Renal pelvis (tissue), 4 donors: ENCODE results near the gene CEMIP. TPM values are rescaled to one million over a fixed set of nuclear protein-coding genes. Genes with fewer than 3 reads are reported as not detected.

Experiments
- DNase-seq: peaks from one replicate; pipeline ENCODE4 v3.0.0-alpha.2; 2013
- polyA plus RNA-seq, 3 donors: library from polyadenylated mRNA; unstranded; fragments of 120-200 nt; gene quantifications; one replicate each; pipeline ENCODE4 v1.2.1, GENCODE V29; 2013; ENCODE audit not compliant: insufficient read length in 3 of 3

The CEMIP gene
- polyA plus RNA-seq, 3 donors = 3.2 to 7.0 (median 6.1) TPM

DNA sequence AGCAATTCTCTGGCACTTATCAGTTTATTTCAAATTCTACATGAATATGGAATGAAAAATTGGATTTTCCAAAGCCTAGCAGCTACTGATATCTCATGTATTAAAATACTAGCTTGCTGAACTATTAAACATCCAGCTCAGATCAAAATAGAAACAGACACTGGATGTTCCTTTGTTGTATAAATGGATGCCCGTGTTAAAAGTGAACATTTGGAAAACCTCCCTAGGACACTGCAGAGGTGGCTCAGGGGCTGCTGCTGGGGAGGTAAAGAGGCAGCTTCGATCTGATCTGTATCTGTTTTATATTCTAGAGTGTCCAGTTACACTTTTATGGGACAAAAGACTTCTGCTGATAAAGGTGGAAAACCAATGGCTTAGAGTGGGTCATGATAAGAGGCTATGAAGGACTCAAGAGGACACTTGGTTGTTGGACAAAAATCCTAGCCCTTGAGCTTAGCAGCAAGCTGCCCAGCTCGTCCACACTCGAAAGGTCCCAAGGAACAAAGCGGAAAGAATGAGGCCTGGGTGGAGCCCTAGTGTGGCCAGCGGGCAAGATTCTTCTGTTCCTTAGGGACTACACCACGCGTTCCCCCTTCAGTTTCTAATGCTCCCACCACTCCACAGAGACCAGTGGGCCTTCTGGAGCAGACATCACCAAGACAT is 200.5 kb downstream of the CEMIP start:
- DNase-seq = no peak

DNA sequence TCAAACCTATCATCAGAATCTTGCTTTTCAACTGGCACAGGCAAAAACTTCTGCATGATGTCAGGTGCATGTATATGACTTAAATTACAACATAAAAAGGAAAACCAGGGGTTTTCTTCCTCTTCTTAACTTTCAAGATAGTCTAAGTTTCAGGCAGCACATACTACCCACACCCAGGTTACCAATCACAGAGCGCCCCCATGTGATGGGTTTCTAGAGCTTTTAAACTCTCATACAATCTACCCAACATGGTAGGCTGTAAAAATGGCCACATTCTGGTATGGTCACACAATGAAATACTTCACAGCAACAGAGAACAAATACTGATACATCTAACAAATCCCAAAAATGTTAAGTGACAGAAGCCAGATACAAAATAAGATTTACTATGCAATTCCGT is 203.0 kb downstream of the CEMIP start:
- no peak for DNase-seq

DNA sequence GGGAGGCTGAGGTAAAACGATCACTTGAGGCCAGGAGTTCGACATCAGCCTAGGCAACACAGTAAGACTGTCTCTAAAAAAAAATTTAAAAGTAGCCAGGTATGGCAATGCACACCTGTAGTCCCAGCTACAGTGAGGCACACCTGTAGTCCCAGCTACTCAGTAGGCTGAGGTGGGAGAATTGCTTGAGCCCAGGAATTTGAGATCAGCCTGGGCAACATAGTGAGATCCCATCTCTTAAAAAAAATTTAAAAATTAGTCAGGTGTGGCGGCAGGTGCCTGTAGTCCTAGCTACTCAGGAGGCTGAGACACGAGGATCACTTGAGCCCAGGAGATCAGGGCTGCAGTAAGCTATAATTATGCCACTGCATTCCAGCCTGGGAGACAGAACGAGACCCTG is 203.7 kb downstream of the CEMIP start:
- DNase-seq = no peak

DNA sequence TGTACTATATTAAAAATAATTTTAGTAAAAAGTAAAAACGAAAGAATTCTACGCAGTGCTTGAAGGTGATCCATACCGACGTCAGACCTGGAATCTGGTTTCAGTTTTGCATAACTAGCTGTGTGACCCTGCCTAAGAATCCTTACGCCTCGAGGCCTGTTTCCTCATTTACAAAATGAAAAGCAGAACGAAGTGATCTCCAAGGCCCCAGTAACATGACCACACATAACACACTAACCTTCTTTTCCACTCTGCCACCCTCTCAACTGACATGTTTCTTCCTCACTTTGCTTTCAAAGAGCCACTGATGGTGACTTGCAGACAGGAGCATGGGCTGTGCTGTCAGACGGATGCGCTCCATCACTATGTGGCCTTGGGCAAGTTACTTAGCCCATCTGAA is 205.7 kb downstream of the CEMIP start:
- no peak for DNase-seq

DNA sequence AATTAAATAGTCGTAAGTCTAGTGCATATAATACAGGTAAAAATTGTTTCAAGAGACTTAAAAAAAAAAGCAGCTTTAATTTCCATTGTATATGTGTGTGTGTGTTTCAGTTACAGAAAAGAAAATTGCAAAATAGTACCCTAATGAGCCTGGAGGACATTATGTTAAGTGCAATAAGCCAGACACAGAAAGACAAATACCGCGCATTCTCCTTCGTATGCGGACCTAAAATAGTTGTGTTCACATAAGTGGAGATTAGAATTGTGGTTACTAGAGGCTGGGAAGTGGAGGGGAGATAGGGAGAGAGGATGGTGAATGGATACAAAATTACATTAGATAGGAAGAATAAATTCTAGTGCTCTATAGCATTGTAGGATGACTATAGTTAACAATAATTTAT is 206.8 kb downstream of the CEMIP start:
- DNase-seq = no peak

DNA sequence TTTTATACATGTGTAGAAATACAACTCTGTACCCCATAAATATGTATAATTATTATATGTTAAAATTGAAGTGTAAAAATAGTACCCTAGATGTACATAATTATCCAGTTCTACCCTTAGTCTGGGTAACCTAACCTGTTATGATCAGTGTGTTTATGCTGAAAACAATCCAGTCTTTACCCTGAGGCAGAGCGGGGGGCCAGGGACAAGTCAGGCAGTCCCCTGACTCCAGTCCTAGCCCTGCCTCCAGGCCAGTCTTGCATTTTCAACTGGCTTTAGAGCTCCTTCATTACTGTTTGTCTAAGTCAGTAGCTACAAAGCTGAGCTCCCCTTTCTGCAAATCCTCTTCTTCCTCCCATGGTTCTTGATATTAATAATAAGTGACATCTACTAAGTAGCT is 207.3 kb downstream of the CEMIP start:
- no peak for DNase-seq

DNA sequence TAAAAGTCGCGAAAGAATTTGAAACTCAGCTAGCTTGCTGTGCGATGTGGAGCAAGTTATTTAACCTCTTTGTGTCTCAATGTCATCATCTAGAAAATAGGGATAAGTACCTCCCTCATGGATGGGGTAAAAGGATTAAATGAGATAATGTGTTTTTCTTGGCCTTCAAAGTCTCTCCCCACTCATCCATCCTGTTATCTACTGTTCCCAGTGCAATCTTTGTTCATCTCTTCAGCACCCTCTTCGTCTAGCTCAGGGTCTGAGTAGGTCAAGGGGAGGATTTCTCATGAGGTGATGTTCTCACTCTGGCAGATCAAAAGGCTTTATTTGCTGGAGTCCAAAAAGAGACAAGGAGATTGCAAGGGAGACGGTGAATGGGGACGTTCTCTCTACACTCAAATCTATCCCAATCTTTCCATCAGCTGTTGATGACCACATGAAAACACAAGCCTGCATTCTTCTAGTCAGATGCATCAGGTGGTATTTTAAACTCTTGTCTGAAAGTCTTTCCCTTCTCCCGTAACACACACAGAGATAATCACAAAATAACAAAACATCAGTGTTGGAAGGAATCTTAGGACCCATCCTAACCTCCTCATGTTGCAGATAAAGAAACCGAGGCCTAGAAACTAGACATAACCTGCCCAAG is 209.1 kb downstream of the CEMIP start:
- DNase-seq = no peak

DNA sequence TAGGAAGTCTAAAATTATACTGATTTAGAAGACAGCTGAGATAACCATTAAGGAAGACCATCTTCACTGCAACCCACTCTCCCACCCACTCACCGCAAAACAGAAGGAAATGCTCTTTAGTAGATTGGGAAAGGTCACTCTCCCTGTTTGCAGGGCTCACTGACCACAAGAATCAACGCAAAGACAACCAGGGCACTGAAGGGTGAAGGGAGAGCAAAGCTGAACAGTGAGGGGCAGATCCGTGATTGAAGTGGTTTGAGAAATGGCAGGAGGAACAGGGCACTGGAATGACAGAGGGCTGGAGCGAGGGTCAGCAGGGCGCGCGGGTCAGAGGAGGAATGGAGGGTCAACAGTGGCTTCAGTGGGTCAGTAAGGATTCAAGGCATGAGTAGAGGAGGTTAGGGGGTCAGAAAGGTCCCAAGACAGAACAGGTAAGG is 209.9 kb downstream of the CEMIP start:
- DNase-seq = no peak

DNA sequence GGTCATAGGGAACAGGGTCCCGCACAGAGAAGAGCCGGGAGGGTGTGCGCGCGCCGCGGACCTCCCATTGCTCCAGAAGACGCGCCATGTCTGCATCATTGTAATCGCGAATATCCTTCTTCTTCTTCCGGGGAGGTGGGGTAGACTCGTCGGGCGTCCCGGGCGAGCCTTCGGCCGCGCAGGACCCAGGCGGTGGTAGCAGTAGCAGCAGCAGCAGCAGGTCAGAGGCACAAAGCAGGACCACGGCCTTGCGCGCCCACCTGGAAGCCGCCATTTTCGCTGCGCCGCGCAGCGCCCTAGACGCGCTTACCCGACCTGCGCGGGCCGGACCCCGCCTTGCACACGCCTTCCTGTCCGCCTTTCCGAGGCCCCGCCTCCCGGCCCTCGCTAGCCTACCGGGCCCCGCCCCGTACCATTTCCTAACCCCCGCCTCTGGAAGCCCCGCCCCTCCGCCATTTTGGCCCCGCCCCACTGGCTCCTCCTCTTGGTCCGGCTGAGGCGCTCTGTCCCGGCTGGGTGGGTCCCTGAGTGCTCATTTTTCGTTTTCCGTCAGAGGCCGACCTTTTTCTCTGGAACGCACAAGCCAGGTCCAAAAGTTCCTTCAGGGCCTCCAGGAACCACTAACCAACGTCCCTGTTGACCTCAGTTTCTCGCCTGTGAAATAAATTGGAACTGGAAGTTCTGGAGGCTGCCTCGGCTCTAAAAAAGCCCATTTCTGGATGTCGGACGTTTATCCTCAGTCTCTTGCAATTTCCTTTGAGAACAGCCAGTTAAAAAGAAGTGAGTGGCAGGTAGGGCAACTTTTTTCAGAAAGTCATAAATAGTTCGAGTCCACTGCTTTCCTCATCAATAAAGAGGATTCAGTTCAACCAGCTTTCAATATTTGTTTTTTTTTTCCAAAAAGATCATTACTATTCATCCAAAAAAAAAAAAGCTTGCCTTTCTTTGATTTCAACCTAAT is 210.6 kb downstream of the CEMIP start, which contains the start of gene MESD:
MESD (minus strand) TSS at position 302 of the 961 bp plus-strand sequence; CDS start at position 274, 28 bp downstream.
- DNase-seq = peak; percentile 96

DNA sequence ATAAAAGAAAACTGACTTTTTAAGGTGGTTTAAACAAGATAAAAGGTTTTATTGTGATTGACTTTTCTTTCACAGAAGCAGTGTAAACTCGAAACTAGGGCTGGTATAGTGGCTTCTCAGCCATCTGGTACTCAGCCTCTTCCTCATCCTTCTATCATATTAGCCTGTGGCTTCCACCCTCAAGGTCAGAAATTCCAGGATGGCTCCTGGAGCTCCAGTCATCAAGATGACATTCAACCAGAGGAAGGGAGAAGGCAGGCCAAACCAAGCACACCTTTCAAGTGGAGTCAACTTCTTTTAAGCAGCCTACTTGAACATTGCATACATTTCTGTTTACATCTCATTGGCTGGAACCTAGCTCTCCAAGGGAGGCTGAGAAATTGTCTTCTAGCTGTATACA is 211.8 kb downstream of the CEMIP start:
- no peak for DNase-seq

DNA sequence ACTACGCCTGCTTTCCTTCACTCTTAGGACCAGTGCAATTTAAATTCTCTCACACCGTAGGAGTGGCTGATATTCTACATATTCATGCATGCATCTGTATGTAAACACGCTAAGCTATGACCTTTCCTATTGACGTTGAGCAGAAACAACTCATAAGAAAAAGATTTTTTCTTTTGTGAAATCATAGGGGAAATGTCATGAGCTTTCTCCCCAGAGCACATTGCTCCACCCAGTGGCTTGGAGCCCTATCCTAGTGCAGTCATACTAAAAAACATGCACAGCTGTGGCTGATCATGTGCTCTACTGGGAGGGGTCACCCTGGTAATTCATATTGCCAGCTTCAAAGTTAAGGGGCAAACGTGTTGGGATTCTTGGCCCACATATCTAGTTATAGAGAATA is 212.3 kb downstream of the CEMIP start:
- DNase-seq = no peak

DNA sequence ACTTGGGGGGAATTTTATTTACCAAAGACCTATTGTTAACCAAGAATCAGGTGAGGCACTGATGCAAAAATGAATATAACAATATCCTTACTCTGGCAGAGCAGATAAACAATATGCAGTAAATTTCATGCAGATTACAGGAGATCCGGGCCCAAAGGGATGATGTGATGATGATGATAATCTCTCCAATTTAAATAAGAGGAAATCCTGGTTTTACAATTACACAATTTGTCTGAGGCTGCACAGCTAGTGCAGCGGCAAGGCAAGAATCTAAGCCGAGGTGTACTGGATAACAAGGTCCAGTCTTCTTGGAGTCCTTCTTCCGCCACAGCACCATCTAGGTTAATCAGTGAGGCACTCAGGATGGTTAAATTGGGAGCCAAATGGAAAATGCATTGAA is 212.8 kb downstream of the CEMIP start:
- no peak for DNase-seq

DNA sequence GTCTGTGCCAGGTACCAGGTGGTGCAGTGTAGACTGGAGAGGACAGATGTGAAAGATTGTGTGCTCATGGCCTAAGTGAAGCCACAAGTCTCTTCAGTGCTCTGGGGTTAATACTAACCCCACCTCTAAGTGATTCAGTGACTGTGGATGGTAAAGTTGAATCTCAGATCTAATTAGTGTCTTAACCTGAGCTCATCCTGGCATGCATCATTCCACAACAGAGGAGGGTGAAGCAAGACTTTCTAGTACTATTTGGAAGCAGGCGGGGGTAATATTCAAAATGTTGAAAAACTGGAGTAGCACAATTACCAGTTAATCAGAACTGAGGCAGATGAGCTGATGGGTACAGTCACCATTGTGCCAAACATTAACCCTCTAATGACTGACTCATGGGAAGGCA is 213.3 kb downstream of the CEMIP start:
- DNase-seq = no peak

DNA sequence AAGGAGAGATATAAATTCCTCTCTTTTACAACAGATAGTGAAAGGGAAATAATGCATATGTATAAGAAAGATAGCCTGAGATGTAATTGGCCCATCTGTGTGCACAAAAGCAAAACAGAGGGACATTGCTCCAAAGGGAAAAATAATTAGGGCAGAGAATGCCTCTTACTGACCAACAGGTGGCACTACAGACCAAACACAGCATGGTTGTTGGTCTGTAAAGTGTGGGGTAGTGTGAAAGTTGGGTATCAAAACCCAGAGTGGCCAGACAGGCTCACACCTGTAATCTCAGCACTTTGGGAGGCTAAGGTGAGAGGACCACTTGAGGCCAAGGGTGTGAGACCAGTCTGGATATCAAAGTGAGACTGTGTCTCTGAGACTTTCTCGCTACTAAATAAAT is 217.1 kb downstream of the CEMIP start:
- DNase-seq = no peak

DNA sequence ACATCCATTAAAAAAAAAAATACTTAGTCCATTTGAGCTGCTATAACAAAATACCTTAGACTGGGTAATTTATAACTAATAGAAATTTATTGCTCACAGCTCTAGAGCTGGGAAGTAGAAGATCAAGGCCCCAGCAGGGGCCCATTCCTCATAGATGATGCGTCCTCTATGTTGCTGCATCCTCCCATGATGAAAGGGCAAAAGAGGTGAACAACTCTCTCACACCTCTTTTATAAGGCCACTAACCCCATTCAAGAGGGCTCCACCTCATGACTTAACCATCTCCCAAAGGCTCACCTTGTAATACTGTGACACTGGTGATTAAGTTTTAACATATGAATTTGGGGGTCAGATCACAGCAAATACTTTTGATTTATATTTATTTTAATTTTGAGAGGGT is 218.5 kb downstream of the CEMIP start:
- no peak for DNase-seq

DNA sequence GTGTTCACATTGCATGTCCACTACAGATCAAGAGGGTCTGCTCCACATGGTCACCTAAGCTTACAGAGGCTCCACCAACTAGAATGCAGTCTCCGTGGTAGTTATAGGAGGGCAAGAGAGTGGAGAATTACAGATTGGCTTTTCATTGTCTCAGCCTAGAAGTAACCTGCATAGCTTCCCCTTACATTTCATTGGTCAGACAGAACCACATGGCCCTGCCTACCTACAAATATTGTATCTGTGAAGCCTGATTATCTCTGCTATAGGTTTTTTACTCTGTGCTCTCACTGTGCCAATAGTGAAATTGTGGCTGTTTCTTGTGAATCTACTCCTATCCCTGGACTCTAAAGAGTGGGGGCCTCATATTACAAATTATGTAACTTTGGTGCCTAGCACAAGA is 219.1 kb downstream of the CEMIP start:
- no peak for DNase-seq

DNA sequence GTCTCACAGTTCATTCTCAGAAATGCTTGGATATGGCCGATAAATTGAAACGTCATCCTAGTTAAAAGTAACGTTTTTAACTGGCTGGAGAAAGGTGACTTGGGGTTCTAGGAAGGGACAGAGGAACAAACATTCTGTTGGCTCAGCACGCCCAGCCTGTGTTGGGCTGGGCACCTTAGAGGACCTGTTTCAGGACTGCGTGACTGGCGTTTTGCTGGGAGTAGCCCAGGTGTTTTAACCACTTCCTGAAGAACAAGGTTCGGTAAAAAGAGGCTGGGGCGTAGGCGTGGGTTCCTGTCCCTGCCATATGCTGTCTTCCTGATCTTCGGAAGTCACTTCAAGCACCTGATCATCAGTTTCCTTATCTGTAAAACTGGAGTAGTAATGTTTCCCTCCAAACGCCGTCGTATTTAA is 220.5 kb downstream of the CEMIP start:
- no peak for DNase-seq

DNA sequence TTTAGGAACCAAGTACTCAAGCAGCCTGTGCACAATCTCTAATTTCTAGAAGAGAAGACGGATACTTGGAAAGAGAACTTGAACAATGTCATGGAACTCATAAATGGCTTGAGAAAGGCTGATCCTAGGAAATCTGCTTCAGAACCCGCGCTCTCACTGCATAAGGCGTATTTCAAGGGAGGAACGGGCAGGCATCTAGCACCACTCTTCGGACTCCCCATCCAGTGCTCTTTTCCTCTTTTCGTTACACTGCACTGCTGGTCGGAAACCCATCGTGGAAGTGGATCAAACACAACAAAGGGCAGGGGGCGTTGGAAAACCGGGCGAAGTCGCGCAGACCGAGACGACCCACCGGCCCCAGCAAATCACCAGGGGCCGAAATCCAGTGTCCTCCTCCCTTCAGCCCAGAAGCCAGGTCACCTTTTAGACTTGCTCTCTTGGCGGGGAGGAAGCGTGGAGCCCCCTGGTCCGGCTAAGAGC is 221.0 kb downstream of the CEMIP start:
- no peak for DNase-seq

DNA sequence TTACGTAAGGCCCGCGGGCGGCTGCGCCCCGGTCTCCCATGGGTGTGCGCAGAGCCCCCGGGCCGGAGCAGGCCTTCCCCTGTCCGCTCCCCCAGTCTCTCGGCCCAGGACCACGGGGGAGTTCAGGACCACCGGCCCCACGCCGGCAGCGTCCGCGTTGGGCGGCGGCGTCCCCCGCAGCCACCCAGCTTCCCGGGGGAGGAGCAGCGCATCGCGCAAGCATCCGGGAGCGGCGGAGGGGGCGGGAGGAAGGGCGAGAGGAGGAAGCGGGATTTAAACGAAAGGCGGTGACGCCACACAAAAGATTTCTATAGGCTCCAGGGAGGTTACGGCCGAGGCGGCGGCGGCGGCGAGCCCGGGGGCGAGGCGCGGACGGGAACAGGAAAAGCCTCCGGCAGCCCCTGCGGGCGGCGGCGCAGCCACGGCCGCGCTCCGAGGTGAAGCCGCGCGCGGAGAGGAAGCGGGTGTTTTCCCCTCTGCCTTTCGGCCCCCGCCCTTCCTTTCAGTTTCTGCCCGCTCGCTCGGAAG is 221.5 kb downstream of the CEMIP start, which contains the start of gene TLNRD1:
TLNRD1 (plus strand) TSS at position 300 of the 528 bp plus-strand sequence. CDS start 1,349 bp downstream, outside the sequence.
- peak; percentile 92 for DNase-seq
